SK-N-SH treated with all-trans-retinoic acid at 6 μM for 48 hours (cell line): ENCODE data around the gene CYB561.

Experiments
- BACH2 ChIP-seq: fragments of 250-450 bp; sonication (Bioruptor Pico); IDR thresholded peaks from 2 replicates; pipeline ENCODE4 v1.9.0; 2021; ENCODE audit warnings: mild to moderate bottlenecking, borderline replicate concordance
- ESRRG ChIP-seq: fragments of 250-450 bp; sonication (Bioruptor Pico); IDR thresholded peaks from 2 replicates; pipeline ENCODE4 v1.6.1; 2021; ENCODE audit warnings: mild to moderate bottlenecking
- OSR1 ChIP-seq: fragments of 250-450 bp; sonication (Bioruptor Pico); IDR thresholded peaks from 2 replicates; pipeline ENCODE4 v1.8.0; 2022; ENCODE audit warnings: moderate library complexity, mild to moderate bottlenecking, inconsistent platforms
- SNAI2 ChIP-seq: fragments of 250-450 bp; sonication (Bioruptor Pico); IDR thresholded peaks from 2 replicates; pipeline ENCODE4 v1.5.0; 2020; ENCODE audit warnings: mild to moderate bottlenecking, moderate library complexity
- ZNF565 ChIP-seq: fragments of 450-650 bp; formaldehyde crosslinking; conservative IDR thresholded peaks from 2 replicates; pipeline ENCODE4 v1.5.0; 2020; ENCODE audit warnings: low read depth, mild to moderate bottlenecking, moderate library complexity
- TF ChIP-seq, protein P1 (sequence below): fragments of 250-450 bp; sonication (Bioruptor Pico); IDR thresholded peaks from 2 replicates; pipeline ENCODE4 v1.5.0; 2020; ENCODE audit warnings: mild to moderate bottlenecking, moderate library complexity
- TF ChIP-seq, protein P2 (sequence below): fragments of 250-450 bp; sonication (Bioruptor Pico); IDR thresholded peaks from 2 replicates; pipeline ENCODE4 v1.5.1; 2020; ENCODE audit warnings: low read depth, mild to moderate bottlenecking, moderate library complexity
- TF ChIP-seq, protein P3 (sequence below): fragments of 250-450 bp; sonication (Bioruptor Pico); IDR thresholded peaks from 2 replicates; pipeline ENCODE4 v1.8.0; 2020; ENCODE audit warnings: mild to moderate bottlenecking, moderate library complexity, borderline replicate concordance

DNA sequence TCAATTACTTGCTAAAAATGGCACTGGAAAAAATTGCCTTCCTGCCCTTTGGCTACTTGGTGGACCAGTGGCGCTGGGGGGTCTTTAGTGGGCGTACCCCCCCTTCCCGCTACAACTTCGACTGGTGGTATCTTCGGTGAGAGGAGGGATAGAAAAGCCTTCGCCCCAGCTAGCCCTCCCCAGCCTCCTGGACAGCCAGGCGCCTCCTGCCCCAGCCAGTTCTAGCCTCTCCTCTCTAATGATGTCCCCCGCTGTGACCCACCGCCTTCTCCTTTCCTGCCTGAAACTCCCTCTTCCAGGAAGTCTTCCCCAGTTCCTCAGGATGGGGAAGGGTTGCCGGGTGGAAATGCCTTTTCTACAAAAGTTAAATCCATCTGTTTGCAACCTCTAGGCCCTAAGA, 36.9 kb upstream of the CYB561 start:
- TF ChIP-seq, protein P1, sequence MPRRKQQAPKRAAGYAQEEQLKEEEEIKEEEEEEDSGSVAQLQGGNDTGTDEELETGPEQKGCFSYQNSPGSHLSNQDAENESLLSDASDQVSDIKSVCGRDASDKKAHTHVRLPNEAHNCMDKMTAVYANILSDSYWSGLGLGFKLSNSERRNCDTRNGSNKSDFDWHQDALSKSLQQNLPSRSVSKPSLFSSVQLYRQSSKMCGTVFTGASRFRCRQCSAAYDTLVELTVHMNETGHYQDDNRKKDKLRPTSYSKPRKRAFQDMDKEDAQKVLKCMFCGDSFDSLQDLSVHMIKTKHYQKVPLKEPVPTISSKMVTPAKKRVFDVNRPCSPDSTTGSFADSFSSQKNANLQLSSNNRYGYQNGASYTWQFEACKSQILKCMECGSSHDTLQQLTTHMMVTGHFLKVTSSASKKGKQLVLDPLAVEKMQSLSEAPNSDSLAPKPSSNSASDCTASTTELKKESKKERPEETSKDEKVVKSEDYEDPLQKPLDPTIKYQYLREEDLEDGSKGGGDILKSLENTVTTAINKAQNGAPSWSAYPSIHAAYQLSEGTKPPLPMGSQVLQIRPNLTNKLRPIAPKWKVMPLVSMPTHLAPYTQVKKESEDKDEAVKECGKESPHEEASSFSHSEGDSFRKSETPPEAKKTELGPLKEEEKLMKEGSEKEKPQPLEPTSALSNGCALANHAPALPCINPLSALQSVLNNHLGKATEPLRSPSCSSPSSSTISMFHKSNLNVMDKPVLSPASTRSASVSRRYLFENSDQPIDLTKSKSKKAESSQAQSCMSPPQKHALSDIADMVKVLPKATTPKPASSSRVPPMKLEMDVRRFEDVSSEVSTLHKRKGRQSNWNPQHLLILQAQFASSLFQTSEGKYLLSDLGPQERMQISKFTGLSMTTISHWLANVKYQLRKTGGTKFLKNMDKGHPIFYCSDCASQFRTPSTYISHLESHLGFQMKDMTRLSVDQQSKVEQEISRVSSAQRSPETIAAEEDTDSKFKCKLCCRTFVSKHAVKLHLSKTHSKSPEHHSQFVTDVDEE (CRISPR knock-in tag), result no peak
- TF ChIP-seq OSR1 (CRISPR knock-in tag) (no peak), ESRRG (CRISPR knock-in tag) (no peak), SNAI2 (CRISPR knock-in tag) (no peak), ZNF565 (CRISPR knock-in tag) (no peak), BACH2 (CRISPR knock-in tag) (no peak)
- TF ChIP-seq, protein P2, sequence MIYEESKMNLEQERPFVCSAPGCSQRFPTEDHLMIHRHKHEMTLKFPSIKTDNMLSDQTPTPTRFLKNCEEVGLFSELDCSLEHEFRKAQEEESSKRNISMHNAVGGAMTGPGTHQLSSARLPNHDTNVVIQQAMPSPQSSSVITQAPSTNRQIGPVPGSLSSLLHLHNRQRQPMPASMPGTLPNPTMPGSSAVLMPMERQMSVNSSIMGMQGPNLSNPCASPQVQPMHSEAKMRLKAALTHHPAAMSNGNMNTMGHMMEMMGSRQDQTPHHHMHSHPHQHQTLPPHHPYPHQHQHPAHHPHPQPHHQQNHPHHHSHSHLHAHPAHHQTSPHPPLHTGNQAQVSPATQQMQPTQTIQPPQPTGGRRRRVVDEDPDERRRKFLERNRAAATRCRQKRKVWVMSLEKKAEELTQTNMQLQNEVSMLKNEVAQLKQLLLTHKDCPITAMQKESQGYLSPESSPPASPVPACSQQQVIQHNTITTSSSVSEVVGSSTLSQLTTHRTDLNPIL (CRISPR knock-in tag), result no peak
- TF ChIP-seq, protein P3, sequence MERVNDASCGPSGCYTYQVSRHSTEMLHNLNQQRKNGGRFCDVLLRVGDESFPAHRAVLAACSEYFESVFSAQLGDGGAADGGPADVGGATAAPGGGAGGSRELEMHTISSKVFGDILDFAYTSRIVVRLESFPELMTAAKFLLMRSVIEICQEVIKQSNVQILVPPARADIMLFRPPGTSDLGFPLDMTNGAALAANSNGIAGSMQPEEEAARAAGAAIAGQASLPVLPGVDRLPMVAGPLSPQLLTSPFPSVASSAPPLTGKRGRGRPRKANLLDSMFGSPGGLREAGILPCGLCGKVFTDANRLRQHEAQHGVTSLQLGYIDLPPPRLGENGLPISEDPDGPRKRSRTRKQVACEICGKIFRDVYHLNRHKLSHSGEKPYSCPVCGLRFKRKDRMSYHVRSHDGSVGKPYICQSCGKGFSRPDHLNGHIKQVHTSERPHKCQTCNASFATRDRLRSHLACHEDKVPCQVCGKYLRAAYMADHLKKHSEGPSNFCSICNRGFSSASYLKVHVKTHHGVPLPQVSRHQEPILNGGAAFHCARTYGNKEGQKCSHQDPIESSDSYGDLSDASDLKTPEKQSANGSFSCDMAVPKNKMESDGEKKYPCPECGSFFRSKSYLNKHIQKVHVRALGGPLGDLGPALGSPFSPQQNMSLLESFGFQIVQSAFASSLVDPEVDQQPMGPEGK, result no peak
